ENCODE data around the gene DLG2.

Gene DLG2

GRCh38 chr11:84923489-84923888 is 703.7 kb downstream of the DLG2 start:
- TF ChIP-seq, protein P1, sequence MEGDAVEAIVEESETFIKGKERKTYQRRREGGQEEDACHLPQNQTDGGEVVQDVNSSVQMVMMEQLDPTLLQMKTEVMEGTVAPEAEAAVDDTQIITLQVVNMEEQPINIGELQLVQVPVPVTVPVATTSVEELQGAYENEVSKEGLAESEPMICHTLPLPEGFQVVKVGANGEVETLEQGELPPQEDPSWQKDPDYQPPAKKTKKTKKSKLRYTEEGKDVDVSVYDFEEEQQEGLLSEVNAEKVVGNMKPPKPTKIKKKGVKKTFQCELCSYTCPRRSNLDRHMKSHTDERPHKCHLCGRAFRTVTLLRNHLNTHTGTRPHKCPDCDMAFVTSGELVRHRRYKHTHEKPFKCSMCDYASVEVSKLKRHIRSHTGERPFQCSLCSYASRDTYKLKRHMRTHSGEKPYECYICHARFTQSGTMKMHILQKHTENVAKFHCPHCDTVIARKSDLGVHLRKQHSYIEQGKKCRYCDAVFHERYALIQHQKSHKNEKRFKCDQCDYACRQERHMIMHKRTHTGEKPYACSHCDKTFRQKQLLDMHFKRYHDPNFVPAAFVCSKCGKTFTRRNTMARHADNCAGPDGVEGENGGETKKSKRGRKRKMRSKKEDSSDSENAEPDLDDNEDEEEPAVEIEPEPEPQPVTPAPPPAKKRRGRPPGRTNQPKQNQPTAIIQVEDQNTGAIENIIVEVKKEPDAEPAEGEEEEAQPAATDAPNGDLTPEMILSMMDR (IDR thresholded peaks at IDR 0.05), result no peak

GRCh38 chr11:84922836-84923235 is 704.3 kb downstream of the DLG2 start:
- TF ChIP-seq, protein P1 (IDR thresholded peaks at IDR 0.05), result no peak

DNA sequence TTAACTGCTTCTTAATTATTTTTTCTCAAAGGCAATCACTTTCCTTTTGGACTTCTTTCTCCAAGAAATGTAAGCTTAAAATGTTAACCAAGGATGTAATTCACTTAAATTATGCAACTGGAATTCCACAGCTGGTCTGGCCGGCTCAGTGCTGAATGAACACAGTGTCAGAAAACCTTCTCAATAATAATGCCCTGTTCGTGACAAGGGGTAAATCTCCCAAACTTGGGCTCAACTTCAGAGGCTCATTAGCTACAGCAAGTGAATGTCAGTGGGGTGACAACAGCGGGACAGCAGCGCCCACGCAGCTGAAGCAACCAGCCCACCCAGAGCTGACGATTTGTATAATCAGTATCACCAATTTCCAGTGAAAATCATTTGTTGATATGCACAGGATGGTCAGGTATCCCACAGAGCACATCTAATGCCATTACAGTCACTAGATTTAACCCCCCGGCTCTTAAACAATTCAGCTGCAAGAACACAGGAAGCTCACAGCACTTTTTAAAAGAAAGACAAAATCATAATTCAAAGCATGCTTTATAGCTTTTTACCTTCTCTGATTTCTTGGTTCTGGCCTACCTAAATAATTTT is 704.8 kb downstream of the DLG2 start:
- TF ChIP-seq, protein P1 (IDR thresholded peaks at IDR 0.05), result no peak

DNA sequence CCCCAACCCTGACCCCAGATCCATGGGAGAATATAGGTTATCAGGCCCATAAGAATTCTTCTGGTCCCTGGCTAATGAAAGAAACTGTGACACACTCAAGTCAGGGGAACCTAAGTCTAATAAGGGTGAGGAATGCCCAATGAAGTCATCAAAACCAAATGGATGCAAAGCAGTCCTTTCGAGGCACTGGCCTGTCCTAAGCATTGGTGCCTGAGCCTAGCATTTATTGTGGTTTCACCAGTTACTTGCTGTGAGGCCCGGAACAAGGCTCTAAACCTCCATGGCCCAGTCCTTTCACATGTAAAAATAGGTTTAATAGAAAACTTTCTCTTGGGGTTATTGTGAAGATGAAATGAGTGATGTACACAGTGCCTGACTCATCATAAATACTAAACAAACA is 712.6 kb downstream of the DLG2 start:
- TF ChIP-seq, protein P1 (IDR thresholded peaks at IDR 0.05), result no peak

DNA sequence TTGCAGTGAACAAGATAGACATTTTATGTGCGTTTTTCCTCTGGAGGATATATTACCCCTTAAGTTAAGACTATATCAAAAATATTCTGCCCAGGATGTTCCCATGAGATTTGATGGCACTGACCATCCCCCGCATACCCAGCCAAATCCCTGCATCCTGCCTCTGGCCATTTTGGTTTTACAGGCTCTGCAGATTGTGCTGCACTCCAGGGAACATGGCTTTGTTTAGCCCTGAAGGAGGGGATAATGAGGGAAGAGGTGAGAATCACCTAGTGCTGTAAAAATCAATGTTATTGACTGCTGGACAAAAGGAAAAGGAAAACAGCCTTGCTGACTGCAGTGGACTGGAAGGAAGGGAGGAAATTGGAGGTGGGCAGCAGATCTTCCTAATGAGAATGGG is 717.4 kb downstream of the DLG2 start:
- TF ChIP-seq, protein P1 (IDR thresholded peaks at IDR 0.05), result no peak

DNA sequence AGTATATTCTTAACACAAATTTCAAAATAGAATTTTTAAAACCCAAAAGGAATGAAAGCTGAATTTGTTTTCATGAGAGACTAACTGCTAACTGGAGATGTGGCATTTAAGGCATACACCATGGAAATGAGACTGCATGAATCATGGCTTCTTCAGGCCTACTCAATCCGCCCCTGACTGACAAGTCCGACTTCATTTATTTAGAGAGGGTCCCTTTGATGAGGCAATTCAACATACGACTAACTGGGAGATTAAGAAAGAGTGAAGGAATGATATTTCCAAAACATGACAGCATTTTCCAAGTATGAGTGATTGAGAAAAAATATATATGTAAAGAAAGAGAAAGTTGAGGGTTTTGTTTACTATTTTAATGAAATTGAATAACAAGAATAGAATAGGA is 720.1 kb downstream of the DLG2 start:
- TF ChIP-seq, protein P1 (IDR thresholded peaks at IDR 0.05), result no peak

DNA sequence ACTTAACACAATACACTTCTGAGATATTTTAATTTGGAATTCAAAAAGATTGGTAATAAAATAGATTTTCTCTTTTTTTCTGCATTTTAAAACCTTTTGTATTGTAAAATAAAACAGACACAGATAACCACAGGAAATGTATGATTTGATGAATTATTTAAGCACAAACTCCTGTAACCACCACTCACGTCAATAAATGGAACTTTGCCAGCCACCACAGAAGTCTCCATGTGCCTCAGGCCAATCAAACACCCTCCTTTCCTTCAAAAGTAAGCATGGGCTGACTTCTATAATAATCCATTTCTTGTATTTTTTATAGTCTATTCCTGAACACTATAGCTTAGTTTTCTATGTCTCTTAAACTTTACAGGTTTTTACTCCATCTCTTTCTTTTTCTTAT is 721.7 kb downstream of the DLG2 start:
- TF ChIP-seq, protein P1 (IDR thresholded peaks at IDR 0.05), result no peak

- TF ChIP-seq, protein P1 (IDR thresholded peaks at IDR 0.05), result no peak
Measured at GRCh38 chr11:84902445-84902844, 724.7 kb downstream of the DLG2 start.

Measured in LNCAP (cell line).